ENCODE results near the gene POFUT1.
"Not testable (repeated sequence)": the region's sequence is repeated elsewhere in the genome, so short reads cannot be mapped to it uniquely, and the experiment has no call there.

The POFUT1 gene

DNA sequence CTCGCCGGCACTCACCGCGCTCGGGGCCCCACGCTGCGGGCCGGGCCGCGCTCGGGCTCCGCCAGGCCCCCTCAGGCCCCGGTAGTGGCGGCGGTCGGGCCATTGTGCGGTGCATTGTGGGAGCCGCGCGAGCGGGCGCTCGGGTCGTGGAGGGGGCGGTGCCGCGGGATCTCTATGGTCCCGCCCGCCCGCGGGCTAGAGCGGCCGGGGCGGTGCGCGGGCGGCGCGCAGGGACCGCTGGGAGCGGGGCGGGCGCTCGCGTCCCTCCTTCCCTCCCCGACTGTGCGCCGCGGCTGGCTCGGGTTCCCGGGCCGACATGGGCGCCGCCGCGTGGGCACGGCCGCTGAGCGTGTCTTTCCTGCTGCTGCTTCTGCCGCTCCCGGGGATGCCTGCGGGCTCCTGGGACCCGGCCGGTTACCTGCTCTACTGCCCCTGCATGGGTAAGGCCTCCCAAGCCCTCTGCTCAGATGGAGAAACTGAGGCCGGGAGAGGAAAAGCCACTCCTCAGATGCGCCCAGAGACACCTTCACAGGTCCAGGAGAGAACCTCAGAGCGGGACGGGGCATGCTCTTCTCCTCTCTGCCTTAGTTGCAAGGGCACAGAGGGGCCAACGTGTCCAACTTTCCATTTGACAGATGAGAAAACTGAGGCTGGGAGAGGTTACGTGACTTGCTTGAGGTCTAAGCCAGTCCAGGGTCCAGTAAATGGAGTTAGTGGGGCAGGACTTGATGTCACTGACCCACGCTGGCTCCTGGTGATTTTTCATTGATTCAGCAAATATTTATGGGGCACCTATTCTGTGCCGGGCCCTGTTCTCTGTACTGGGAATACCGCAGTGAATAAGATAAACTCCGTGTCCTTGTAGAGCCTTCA is at the start of gene POFUT1, which contains the start of gene PLAGL2:
Gene POFUT1 (plus strand): TSS at position 255 of the 873 bp plus-strand sequence. CDS start 62 bp downstream, at position 317.
Gene PLAGL2 (minus strand): TSS at position 118 of the 873 bp plus-strand sequence. CDS start 5,565 bp downstream, outside the sequence.
- DNase-seq = peak; percentile 88

DNA sequence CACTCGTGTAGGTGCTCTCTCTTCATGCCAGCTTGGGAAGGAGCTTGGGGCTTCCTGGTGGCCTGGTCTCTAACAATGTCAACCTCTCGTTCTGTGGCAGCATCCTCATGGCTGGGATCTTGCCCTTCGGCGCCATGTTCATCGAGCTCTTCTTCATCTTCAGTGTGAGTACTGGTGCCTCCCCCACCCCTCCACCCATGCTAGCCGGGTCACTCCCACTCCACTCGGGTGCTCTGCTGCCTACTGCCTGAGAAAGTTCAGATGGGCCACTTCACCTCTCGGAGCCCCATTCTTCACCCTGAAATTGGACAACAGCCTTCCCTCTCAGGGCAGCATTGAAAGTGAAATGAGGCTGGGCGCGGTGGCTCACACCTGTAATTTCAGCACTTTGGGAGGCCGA is 49.3 kb upstream of the POFUT1 start:
- DNase-seq = no peak

DNA sequence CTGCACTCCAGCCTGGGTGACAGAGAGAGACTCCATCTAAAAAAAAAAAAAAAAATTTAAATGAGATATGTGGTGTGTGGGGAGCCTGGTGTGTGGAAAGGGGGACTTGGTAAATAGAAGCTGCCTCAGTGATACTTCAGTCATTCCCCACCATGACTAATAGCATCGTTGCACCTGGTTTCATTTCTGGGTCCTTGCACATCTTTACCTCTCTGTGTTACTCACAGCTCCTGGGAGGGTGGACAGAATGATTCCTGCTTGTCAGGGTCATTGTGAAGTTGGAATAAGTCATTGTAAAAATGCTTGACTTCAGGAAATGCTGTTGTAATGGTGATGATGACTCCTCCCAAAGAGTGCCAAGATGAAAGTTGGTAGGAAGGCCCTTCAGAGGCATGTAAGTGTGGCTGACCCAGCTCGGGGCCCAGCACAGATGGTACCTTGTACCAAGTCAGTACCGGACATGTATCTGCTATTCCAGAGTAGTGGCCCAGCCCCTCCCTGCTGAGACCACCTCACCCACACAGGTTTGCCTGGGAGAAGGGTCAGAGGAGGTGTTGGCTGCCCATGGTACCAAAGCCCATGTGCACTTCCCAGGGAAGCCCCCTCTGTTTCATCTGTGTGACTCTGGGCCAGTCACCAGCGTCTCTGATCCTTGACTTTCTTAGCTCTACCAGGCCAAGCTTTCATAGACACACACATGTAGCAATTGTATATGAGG is 48.6 kb upstream of the POFUT1 start:
- DNase-seq = no peak

DNA sequence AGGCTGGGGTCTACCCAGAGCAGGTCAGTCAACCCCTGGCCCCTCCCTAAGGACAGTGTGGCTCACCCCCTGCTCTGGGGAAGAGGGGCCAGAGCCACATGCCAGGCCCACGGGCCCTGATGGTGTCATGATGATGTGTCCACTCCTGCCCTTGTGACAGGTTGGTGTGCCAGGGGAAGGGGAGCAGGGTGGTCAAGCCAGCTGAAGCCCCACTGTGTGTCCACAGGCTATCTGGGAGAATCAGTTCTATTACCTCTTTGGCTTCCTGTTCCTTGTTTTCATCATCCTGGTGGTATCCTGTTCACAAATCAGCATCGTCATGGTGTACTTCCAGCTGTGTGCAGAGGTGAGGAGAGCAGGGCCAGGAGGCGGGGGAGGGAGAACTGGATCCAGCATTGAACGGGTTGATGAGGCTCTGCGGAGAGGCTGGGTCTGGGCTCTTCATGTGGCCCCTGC is 47.9 kb upstream of the POFUT1 start:
- no peak for DNase-seq

GRCh38 chr20:32160341-32160740 is 47.3 kb upstream of the POFUT1 start:
- DNase-seq = no peak

DNA sequence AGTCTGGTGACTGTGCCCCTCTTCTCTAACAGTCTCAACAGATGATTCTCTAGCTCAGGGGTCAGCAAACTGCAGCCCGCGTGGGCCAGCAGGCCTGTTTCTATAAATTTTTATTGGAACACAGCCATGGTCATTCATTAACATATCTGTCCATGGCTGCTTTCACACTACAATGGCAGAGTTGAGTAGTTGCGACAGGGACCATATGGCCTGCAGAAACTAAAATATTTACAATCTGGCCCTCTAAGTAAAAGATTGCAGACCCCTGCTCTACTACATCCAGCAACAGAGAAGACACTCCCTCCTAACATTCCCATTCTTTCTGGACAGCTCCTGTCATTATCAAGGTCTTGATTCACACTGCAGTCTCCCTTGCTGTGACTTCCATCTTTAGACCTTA is 45.3 kb upstream of the POFUT1 start:
- DNase-seq = no peak

- no peak for DNase-seq
Observed at GRCh38 chr20:32163951-32164350, 43.7 kb upstream of the POFUT1 start.

DNA sequence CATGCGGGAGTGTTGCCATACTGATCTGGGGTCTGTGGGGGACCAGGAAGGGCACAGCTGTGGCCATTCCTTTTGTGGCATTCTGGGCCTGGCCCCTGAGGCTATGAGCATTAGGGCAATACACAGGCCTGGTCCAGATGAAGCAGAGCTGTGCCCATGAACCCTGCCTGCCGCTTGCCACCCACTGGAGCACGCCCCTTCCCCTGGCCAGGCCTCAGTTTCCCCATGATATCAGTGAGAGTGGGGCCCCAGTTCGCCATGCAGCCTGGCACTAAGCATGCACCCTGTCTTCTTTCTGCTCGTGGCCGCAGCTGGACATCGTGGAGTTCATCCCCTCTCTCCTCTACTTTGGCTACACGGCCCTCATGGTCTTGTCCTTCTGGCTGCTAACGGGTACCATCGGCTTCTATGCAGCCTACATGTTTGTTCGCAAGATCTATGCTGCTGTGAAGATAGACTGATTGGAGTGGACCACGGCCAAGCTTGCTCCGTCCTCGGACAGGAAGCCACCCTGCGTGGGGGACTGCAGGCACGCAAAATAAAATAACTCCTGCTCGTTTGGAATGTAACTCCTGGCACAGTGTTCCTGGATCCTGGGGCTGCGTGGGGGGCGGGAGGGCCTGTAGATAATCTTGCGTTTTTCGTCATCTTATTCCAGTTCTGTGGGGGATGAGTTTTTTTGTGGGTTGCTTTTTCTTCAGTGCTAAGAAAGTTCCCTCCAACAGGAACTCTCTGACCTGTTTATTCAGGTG is 42.5 kb upstream of the POFUT1 start:
- DNase-seq = no peak

DNA sequence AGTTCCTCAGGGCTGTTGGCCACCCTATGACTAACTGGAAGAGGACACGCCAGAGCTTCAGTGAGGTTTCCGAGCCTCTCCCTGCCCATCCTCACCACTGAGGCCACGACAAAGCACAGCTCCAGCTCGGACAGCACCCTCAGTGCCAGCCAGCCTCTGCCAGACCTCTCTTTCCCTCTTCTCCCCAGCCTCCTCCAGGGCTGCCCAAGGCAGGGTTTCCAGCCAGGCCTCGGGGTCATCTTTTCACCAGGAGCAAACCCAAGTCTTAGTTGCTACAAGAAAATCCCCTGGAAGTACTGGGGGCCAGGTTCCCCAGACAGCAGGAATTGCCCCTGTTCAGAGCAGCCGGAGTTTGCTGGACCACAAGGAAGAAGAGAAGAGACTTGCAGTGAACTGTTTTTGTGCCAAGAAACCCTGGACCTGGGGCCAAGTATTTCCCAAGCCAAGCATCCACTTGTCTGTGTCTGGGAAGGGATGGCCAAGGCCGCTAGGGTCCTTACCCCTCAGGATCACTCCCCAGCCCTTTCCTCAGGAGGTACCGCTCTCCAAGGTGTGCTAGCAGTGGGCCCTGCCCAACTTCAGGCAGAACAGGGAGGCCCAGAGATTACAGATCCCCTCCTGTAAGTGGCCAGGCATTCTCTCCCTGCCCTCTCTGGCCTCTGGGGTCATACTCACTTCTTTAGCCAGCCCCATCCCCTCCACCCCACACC is 41.7 kb upstream of the POFUT1 start:
- no peak for DNase-seq

DNA sequence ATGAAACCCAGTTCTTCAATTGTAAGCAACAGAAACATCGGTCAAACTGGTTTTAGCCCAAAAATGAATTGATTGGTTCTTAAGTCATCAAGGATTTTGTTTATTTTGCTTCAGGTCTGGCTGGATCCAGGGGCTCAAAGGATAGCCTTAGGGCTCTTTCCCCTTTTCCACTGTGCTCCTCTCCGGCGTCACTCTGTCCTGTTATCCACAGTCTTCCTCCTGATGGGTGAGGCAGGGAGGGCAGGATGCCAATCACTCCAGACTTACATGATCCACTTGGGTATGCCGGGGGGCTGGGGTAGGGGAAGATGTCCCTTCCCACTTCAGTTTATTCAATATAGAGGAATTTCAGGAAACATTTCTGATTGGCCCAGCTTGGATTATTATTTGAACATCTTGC is 40.1 kb upstream of the POFUT1 start:
- no peak for DNase-seq

DNA sequence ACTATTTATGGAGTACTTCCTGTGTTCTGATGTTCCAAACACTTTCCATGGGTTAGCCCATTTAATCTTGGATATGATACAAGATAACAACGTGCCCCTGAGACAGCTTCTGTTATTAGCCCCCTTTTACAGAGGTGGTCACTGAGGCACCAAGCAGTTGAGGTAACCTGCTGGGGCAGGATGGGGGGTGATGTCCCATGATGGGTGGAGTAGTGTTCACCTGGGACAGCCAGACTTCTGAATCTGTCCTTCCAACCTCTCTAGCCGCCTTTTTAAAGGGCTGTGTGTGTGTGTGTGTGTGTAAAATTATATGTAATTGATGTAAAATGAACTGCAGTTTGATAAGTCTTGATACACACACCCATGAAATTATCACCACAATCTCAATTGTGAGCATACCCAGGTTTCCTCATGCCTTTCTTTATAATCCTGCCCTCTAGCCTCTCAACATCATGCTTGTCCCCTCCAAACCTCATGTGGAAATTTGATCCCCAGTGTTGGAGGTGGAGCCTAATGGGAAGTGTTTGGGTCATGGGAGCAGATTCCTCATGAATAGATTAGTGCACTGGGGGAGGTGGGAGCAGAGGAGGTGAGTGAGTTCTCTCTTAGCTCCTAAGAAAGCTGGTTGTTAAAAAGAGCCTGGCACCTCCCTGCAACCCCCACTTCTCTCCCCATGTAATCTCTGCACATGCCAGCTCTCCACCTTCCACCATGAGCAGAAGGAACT is 39.3 kb upstream of the POFUT1 start:
- DNase-seq = no peak

GRCh38 chr20:32177696-32178095 is 30.0 kb upstream of the POFUT1 start:
- DNase-seq = not testable (repeated sequence)

GRCh38 chr20:32179515-32179914 is 28.2 kb upstream of the POFUT1 start:
- no peak for DNase-seq

DNA sequence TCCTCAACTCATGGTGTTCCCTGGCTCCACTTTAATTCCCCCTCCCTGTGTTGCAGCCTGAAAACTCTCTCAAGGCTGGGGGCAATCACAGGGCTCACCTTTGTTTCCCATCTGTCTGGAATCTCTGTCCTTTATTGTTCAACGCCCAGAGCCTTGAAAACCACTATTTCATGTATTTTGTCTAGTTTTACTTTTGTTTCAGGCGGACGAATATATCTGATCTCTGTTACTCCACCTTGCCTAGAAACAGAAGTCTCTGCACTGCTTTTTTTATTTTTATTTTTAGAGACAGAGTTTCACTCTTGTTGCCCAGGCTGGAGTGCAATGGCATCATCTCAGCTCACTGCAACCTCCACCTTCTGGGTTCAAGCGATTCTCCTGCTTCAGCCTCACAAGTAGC is 27.7 kb upstream of the POFUT1 start:
- DNase-seq = no peak

DNA sequence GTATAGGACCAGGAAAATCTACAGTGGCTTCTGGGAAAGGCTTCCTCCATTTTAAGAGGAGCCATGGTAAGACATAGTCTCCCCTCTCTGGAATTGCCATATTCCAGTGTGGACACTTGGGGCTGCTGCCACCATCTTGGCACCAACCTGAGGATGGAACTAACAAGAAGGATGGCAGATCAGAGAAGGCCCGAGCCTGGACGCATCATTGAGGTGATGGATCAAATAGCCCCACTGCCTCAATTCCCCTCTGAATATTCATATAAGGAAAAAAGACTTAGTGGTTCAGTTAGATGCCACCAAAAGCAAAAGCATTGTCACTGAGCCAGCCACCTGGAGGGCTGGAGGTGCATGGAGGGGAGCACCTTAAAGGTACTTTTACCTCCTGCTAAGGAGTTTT is 26.1 kb upstream of the POFUT1 start:
- no peak for DNase-seq

DNA sequence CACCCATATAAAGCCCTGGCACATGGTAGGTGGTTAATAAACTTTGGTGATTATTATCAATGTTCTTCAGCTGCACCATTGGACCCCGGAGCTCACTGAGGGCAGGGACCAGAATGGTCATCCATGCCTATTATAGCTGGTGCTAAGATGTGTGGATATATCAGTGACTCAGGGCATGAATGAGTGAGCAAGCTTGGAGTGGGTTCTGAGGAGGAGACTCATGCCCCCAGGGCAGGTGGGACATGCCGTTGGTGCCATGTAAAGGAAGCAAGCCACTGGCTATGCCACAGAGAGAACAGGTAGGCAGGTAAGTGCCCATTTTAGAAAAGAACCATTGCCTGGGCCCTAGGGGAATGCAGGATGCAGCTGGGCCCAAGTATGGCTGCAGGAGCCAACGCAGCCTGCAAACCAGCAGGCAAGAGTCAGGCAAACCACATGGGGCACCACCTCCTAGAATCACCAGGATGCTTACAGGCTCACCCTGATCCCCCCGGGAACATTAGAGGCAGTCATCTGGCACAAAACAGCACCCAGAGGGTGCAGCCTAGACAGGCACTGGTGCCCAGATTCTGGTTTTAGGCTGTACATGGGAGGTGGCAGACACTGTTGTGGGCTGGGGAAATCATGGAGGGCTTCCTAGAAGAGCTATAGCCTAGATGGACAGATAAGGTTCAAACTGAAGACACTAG is 23.6 kb upstream of the POFUT1 start:
- no peak for DNase-seq

- DNase-seq = no peak
Observed at GRCh38 chr20:32184961-32185603, 22.6 kb upstream of the POFUT1 start.

- no peak for DNase-seq
Observed at GRCh38 chr20:32186506-32186905, 21.2 kb upstream of the POFUT1 start.

DNA sequence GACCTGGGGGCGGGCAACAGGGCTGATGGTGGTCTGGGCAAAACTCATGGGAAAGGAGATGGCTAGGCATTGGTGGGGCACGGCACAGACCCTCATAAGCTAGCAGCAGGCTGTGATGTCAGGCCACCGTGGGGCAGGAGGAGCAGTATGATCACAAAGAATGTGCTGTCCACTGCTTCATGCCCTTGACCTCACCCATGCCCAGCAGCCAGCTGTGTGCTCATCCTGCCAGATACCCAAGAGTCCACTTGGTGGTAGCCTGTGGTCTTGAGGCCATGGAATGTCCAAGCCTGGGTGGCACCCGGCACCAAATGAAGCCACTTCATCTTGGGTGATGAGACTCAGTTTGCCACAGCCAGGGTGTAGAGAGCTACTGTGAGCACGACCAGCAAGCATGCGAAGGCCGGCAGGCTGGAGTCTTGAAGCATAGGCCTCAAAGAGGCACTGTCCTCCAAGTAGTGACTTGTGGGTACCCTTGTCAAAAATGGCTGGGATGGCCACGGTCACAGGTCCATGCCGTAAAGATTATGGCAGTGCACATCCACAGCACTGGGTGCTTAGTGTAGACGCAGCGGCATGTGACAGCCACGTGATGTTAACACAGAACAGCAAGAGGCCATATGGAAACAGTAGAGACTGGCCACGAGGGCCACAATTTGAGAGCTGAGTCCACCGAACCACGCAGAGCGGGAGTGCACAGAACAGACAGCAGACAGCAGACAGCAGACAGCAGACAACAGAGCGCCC is 19.1 kb upstream of the POFUT1 start:
- DNase-seq = no peak

GRCh38 chr20:32189123-32189410 is 18.6 kb upstream of the POFUT1 start:
- DNase-seq = no peak

All from CD4-positive, alpha-beta T cell treated with Interferon gamma for 1 hour (primary cell).